ENCODE measurements around the gene MRM2.

Gene MRM2

DNA sequence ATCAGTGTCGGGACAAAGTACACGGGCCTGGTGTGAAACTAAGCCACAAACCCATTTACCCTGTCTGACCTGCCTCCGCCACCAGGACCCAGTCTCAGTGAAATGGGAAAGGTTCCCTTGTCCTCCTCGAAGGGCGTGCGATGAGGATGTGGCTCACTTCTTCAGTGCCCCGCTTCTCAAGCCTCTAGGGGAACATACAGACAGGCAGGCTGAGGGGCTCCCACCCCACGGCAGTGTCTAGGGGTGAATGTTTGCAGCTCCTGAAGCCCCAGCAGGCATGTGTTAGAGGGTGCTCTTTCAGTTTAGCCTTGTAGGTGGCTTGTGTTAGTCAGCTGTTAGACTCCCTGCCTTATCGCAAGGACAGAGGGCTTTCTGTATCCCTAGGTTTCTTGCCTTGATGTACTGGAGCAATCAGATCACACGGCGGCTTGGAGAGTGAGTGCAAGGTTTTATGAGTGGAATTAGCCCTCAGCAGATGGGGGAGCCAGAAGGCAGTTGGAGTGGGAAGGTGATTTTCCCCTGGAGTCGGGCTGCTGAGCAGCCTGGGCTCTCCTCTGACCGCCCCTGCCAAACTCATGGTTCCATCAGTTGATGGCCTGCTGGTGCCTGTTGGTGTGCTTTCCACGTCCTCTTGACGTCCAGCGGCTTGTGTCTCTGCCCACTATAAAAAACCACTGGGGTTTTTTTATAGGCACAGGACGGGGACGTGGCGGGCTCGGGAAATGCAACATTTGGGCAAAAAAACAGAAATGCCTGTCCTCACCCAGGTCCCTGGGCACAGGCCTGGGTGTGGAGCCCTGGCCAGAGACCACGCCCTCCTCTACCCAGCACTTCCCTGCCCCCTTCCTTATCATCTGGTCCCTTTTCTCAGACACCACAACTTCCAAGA, 780 bp upstream of the MRM2 start:
- TF ChIP-seq CTCF (IDR thresholded peaks at IDR 0.05; ENCODE audit: low read depth, low read length): no peak
- Histone ChIP-seq H3K36me3 (peaks cover 38% of the 10 kb centered on the region), H3K4me3 (ENCODE audit: low read depth, low read length) (peak overlapping the region; percentile 85), H3K9me3 (ENCODE audit: severe bottlenecking) (no peaks in the 10 kb centered on the region), H3K27ac (peak overlapping the region; percentile 93), H3K27me3 (ENCODE audit: insufficient read depth, low read depth, severe bottlenecking) (no peaks in the 10 kb centered on the region)
- peak; percentile 67 for DNase-seq

GRCh38 chr7:2239242-2239641, 2.8 kb downstream of the MRM2 start:
- no peak for TF ChIP-seq CTCF (IDR thresholded peaks at IDR 0.05; ENCODE audit: low read depth, low read length)
- Histone ChIP-seq H3K27ac (no peak overlapping the region), H3K9me3 (ENCODE audit: severe bottlenecking) (no peaks in the 10 kb centered on the region), H3K27me3 (ENCODE audit: insufficient read depth, low read depth, severe bottlenecking) (no peaks in the 10 kb centered on the region), H3K36me3 (peaks cover 66% of the 10 kb centered on the region), H3K4me3 (ENCODE audit: low read depth, low read length) (no peak overlapping the region)
- DNase-seq: no peak

DNA sequence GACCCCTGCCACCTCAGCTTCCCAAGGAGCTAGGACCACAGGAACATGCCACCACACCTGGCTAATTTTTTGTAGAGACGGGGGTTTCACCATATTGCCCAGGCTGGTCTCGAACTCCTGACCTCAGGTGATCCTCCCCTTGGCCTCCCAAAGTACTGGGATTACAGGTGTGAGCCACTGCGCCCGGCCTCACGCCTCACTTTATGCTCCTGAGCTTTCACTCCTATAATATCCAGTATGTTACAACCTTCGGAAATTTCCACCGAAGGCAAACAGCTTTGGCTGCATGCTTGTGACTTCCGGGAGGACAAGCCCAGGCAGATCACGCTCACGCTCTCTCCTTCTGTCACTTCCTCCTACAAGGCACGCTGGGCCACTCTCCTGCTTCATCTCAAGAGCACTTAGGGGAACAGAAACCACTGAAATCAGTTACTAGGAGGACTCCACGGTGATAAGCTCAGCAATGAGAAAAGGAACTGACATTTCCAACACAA, 4.8 kb downstream of the MRM2 start:
- Histone ChIP-seq H3K4me3 (ENCODE audit: low read depth, low read length) (no peak overlapping the region), H3K9me3 (ENCODE audit: severe bottlenecking) (no peaks in the 10 kb centered on the region), H3K36me3 (peaks cover 70% of the 10 kb centered on the region), H3K27me3 (ENCODE audit: insufficient read depth, low read depth, severe bottlenecking) (no peaks in the 10 kb centered on the region), H3K27ac (peak overlapping the region; percentile 37)
- no peak for DNase-seq
- no peak for TF ChIP-seq CTCF (IDR thresholded peaks at IDR 0.05; ENCODE audit: low read depth, low read length)

GRCh38 chr7:2233926-2234325, 8.1 kb downstream of the MRM2 start:
- no peak for DNase-seq
- H3K4me3 ChIP-seq (ENCODE audit: low read depth, low read length): no peak overlapping the region
- no peaks in the 10 kb centered on the region for H3K27me3 ChIP-seq (ENCODE audit: insufficient read depth, low read depth, severe bottlenecking)
- H3K9me3 ChIP-seq (ENCODE audit: severe bottlenecking): no peaks in the 10 kb centered on the region
- peaks cover 71% of the 10 kb centered on the region for H3K36me3 ChIP-seq
- no peak for TF ChIP-seq CTCF (IDR thresholded peaks at IDR 0.05; ENCODE audit: low read depth, low read length)
- no peak overlapping the region for H3K27ac ChIP-seq

GRCh38 chr7:2232766-2233520, 9.1 kb downstream of the MRM2 start, which contains the start of gene MAD1L1:
MAD1L1 (minus strand) TSS chr7:2232945; CDS start chr7:2230133, 2,812 bp downstream.
- H3K4me3 ChIP-seq (ENCODE audit: low read depth, low read length): peak within 1 kb of the TSS; percentile 82
- peak; percentile 88 for DNase-seq
- peaks cover 69% of the 10 kb centered on the region for H3K36me3 ChIP-seq
- TF ChIP-seq CTCF (IDR thresholded peaks at IDR 0.05; ENCODE audit: low read depth, low read length): no peak
- no peaks in the 10 kb centered on the region for H3K27me3 ChIP-seq (ENCODE audit: insufficient read depth, low read depth, severe bottlenecking)
- H3K9me3 ChIP-seq (ENCODE audit: severe bottlenecking): no peaks in the 10 kb centered on the region
- H3K27ac ChIP-seq: peak within 1 kb of the TSS; percentile 79

Data from WERI-Rb-1 (cell line).